CD4-positive, alpha-beta T cell treated with Interleukin-15 for 4 hours (primary cell): ENCODE measurements around the gene FIBCD1.

Experiments
- DNase-seq: peaks from one replicate; pipeline ENCODE4 v3.0.0-alpha.2; 2020; ENCODE audit warnings: low spot score

FIBCD1 gene

GRCh38 chr9:130905902-130906734, 32.9 kb downstream of the FIBCD1 start:
- DNase-seq: no peak

DNA sequence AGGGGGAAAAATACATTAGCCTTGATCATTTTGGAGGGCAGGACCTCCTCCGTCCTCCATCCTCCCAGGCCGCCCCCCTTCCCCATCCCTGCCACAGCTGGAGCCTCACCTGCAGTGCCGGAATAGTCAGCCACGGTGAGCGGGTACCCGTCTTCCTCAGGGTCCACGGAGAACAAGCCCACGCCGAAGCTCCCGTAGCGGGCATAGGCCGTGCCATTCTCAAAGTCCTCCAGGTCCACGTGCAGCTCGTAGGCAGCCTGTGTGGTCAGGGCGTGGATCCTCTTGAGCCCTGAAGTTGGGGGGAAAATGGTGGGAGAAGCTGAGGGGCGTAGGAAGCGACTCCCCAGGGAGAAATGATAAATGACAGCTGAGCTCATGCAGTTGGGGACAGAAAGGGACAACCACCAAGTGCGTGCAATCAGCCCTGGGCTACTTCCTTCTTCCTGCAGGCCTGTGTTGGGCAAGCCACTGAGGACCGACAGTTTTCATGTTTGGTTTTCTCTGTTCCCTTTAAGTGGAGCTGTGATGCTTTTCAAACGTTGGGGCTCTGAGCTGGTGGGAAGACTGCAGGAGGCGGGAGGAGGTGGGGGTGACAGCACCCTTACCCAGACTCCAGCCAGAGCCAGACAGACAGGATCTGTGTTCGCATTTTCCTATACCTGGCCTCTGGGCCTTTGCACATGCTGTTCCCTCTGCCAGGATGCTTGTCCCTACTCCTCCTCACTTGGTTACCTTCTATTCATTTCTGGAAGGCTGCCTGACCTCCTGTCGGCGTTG, 33.7 kb downstream of the FIBCD1 start:
- no peak for DNase-seq

- DNase-seq: no peak
Observed at GRCh38 chr9:130904070-130905044, 34.7 kb downstream of the FIBCD1 start.

GRCh38 chr9:130903194-130904069, 35.6 kb downstream of the FIBCD1 start:
- DNase-seq: no peak

- DNase-seq: no peak
Observed at GRCh38 chr9:130902204-130903185, 36.6 kb downstream of the FIBCD1 start.

- DNase-seq: no peak
Observed at GRCh38 chr9:130901498-130902203, 37.4 kb downstream of the FIBCD1 start.

DNA sequence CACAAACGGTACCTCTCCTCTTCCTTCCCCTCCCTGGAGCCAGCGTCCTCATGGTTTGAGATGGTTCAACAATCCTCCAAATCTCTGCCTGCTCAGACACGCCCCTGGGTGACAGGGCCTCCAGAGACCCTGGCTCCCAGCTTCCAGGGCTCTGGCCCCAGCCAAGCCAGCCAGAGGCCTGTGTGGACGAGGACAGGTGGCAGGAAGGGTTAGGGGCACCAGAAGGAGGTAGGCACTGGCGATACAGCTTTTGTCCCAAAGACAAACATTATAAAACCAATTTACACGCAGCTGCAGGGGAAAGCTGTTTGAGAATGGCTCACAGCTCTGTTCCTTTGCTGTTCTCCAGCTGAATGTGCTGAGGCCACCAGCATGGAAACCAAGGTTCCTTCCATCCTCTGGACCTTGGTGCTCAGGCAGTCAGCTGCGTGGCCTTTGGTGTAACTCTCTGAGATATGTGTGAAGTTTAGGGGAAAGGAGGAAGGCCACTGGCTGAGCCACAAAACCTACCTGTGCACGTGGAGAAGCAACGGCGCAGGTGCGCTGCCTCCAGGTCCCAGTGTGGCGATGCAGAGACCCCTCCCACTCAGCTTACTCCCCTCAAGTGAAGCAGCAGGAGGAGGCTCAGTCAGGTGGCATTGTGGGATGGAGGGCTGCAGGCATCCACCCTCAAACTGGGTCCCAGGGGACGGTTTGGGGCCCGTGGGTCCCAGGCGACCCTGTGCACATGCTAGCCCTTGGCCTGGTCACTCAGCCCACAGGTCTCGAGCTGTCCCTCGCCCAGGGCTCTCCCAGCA, 38.1 kb downstream of the FIBCD1 start:
- no peak for DNase-seq

DNA sequence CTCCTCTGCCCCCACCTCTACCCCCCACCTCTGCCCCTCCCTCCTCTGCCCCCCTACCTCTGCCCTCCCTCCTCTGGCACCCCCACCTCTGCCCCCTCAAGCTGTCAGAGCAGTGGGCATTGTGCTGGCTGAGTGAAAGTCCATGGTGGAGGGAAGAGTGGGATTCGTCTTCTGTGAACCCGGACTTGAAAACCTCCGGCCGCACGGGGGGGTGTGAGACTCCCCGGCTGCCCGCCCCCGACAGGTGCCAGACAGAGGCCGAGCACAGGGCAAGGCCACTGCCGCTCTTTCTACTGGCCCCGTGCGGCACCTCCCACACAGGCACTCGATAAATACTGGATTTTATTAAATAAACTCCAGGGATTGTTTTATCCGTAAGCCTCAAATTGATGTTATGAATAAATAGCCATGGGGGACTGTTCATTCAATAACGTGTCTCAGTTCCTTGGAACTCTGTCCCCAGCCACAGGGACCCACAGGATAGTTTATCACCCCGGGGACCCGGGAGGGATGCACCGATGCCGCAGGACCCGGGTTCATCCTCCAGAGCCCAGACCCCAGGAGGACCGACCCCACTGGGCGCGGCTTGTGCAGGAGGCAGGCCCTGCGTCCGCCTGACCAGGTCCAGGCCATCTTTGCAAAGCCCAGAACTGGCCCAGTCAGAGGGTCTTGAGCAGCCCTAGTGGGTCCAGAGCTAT, 39.8 kb downstream of the FIBCD1 start:
- no peak for DNase-seq

- no peak for DNase-seq
Observed at GRCh38 chr9:130898552-130898852, 40.5 kb downstream of the FIBCD1 start.

DNA sequence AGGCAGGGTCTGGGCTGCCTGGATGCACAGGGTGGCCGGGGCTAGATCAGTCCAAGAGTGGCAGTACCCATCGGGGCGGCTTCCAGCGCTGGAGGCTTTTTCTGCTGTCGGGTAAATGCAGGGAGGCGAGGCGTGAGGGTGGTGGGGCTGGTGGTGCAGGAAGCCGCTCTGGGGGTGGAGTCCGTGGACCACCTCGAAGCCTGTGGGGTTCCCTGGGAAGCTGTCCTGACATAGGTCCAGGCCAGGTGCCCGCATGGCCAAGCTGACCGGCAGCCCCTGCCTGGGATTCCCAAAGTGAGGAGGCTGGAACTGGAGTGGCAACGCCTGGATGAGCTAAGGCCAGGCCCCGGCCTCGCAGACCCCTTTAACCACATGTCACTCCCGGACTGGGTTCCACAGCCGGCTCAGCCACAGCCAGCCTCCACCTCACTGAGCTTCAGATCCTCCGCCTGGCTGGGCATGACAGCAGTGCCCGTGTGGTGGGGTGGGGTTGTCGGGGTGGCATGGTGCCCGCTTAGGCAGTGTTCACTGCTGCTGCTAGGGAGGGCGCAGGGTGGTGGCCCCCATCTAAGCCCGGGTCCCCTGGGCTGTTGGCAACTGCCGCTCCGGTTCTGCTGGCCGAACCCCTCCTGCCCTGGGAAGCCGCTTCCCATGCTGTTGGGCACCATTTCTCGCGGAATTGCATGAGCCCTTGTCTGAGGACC, 41.0 kb downstream of the FIBCD1 start:
- no peak for DNase-seq

DNA sequence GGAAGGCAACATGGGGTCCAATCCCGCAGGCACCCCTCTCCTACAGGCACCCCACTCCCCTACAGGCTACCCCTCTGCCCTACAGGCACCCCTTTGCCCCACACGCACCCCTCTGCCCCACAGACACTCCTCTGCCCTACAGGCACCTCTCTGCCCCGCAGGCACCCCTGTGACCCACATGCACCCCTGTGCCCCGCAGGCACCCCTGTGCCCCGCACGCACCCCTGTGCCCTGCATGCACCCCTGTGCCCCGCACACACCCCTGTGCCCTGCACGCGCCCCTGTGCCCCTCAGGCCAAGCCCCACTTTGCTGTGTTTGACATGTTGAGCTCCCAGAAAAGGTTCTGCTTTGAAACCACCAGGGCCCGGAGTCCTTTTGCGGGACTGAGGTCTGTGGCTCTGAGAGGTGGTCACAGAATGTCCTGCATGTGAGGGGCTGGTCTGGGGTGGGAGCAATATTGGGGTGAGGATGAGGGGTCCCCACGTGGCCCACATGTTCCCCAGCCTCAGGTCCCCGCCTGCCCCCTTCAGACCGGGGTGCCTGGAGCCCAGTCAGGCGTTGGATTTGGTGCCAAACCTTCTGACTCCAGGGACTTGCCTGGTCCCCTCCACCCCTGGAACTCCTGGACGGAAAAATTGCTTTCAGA, 41.8 kb downstream of the FIBCD1 start:
- no peak for DNase-seq

DNA sequence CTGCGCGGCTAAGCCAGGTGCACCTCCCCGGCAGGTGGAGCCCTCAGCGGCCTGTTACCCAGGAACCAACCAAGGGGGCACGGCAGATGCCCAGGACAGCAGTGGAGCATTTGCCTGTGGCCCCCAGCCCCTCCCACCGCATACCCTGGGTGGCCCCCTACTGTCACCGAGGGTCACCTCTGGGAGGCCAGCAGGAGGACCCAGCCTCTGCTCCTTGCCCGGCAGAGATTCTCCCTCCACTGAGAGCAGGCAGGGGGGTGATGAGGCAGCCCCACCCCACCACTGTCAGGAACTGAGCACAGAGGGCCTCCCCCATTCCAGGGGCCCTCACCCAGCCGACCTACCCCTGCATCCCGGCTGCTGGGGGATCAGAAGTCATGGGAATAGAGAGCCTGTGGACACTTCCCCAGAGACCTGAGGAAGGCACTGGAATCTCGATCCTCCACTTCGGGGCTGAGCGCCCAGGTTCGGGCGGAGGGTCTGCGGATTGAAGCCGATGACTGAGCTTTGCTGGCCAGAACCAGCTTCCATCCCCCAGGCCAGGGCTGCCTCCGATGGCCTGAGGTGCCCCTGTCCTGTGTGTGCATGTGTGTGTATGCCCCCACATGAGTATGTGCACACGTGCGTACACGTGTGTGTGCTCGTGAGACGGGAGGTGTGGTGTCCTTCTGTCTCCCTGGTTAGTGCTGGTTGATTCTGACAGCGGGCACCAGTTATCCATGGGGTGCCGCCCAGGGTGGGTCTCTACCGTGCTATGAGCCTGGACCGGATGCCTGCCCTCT, 42.6 kb downstream of the FIBCD1 start, which contains the start of gene QRFP:
Gene QRFP (minus strand): TSS at position 580 of the 782 bp plus-strand sequence. CDS start 2,974 bp downstream, outside the sequence.
- no peak for DNase-seq

DNA sequence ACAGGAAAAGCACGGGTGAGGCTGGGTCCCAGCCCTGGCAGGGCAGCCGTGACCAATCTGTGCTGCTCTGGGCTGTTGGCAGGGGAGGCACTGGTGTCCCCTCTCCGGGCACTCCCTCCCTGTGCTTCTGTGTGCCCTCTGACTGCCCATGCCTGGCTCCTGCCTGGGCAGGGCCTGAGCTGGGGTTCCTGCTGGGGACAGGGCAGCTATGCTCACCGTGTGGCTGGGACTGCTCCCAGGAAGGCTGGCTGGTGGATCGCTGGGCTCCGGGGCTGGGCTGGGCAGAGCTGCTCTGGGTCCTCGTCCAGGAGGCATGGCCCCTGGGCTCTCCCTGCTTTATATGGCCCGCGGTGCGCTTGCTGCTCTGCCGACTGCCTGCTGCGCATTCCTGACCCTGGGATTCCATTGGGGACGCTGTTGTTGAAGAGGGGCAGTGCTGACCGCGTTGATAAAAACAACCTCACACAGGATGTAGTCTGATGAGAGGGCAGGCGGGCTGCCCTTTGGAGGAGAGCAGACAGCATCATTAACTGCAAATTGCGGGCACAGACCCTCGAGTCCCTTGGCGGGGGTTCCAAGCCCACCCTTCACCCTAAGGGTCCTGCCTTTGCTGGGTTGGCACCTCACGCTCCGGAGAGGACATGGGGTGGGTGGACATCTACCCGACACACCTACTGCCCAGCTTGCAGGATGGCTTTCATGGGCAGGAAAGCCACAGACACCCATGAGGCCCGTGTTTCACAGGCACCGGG, 43.4 kb downstream of the FIBCD1 start:
- DNase-seq: no peak

GRCh38 chr9:130895038-130895437, 44.0 kb downstream of the FIBCD1 start:
- no peak for DNase-seq

DNA sequence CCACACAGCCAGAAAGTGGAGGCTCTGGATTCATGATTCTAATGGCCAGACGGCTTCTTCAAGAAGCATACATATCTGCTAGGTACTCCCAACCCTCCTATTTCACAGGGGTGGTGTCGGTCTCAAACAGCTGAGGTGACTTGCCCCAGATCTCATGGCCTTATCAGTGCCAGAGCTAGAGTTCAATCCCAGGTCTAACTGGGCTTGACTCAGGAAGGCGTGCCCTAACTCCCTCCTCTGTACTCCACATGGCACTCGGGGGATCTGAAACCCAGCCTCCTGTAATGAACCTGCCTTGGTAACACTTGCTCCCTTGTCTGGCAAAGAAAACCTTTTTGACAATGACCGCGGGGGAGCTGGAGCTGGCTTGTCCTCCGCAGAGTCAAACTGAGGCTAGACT, 44.5 kb downstream of the FIBCD1 start:
- no peak for DNase-seq
